Measurements from ENCODE around the gene LSM14B. TPM values are rescaled to one million over a fixed set of nuclear protein-coding genes. Genes with fewer than 3 reads are reported as not detected.

LSM14B gene
- total RNA-seq, 1 experiment from 2014 or later = 51.3 TPM

- DNase-seq (ENCODE audit: low read depth, low spot score) = no peak
- Histone ChIP-seq H3K27me3 (ENCODE audit: insufficient read depth, low read length) (no peaks in the 10 kb centered on the region), H3K9ac (ENCODE audit: low read length) (no peak overlapping the region), H3K4me1 (ENCODE audit: control insufficient read depth in 1 of 2, insufficient read depth in 2 of 2, low read length in 2 of 2) (peaks cover 5 to 9% of the 10 kb centered on the region in 2 experiments), H3K4me3 (replicated peaks in 1 of 2; ENCODE audit: low read depth in 1 of 2, low read length in 2 of 2) (no peak overlapping the region), H3K4me2 (ENCODE audit: low read length) (no peak overlapping the region), H3K9me3 (ENCODE audit: control insufficient read depth in 1 of 2, insufficient read depth in 1 of 2, low read depth in 1 of 2, low read length in 2 of 2) (no peaks in the 10 kb centered on the region), H2AFZ (ENCODE audit: low read depth, low read length, poor library complexity, severe bottlenecking) (no peak overlapping the region), H3K79me2 (ENCODE audit: insufficient read depth, low read length) (peaks cover 26% of the 10 kb centered on the region), H3K27ac (ENCODE audit: low read depth, low read length) (no peak overlapping the region), H4K20me1 (ENCODE audit: insufficient read depth) (no peaks in the 10 kb centered on the region; the same call in 1 of the 2 replicates), H3K9me2 (ENCODE audit: insufficient read depth) (no peaks in the 10 kb centered on the region), H3K36me3 (ENCODE audit: control insufficient read depth in 1 of 2, insufficient read depth in 2 of 2, low read length in 2 of 2) (peaks cover 48 to 50% of the 10 kb centered on the region in 2 experiments)
- ChIA-PET RAD21 (ENCODE audit: low non-redundant PET in 1 of 2, low total read pairs in 2 of 2, uncharacterized antibody in 2 of 2, unreplicated experiment in 2 of 2) (no interaction called here), POLR2A (no interaction called here), CTCF (interaction anchor here (1.6 kb wide), 1 partner anchor 8 kb away, joined by 4 read pairs; no protein-coding TSS in a partner anchor)
- no peak for ATAC-seq
- no TSS peak for BruUV-seq (replicated peaks)
- TF ChIP-seq SRF (IDR thresholded peaks at IDR 0.05; ENCODE audit: low read depth) (no peak), CTCF (IDR thresholded peaks at IDR 0.05 in 2 of 3, conservative IDR thresholded peaks at IDR 0.05 in 1 of 3; ENCODE audit: borderline replicate concordance in 1 of 3, insufficient read depth in 1 of 3, low read depth in 2 of 3, low read length in 2 of 3) (no peak), SP1 (IDR thresholded peaks at IDR 0.05; ENCODE audit: low read depth) (no peak), ATF3 (IDR thresholded peaks at IDR 0.05) (no peak), ZNF274 (IDR thresholded peaks at IDR 0.05; ENCODE audit: low read depth, low read length) (no peak), EZH2 (IDR thresholded peaks at IDR 0.05) (no peak)
- TF ChIP-seq, protein P1, sequence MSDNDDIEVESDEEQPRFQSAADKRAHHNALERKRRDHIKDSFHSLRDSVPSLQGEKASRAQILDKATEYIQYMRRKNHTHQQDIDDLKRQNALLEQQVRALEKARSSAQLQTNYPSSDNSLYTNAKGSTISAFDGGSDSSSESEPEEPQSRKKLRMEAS (IDR thresholded peaks at IDR 0.05) = no peak
- intact Hi-C loops (cut with micrococcal nuclease) = no loop called here
These were observed 5.5 kb downstream of the LSM14B start for GRCh38 chr20:62127799-62128198.

DNA sequence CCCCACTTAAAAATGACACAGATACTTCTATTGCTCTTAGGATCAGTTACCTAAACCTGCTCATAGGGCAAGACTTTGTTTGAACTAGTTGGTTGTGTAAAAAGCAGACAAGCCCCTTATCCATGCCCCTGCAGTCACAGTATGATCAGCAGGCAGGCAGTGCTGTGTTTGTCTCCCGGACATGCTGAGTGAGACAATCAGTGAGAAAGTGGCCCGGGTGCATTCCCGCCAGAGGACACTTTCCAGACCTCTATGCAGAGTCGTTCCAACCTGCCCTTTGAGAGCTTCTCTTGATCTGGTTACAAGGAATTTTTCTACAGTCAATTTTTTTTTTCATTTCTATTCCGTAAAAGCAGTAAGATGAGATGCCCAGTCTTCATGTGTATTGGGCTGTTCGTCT lies 6.2 kb downstream of the LSM14B start:
- H4K20me1 ChIP-seq (ENCODE audit: insufficient read depth) = no peaks in the 10 kb centered on the region; the same call in 1 of the 2 replicates
- peaks cover 25% of the 10 kb centered on the region for H3K79me2 ChIP-seq (ENCODE audit: insufficient read depth, low read length)
- no peak overlapping the region for H2AFZ ChIP-seq (ENCODE audit: low read depth, low read length, poor library complexity, severe bottlenecking)
- no peaks in the 10 kb centered on the region for H3K9me3 ChIP-seq (ENCODE audit: control insufficient read depth in 1 of 2, insufficient read depth in 1 of 2, low read depth in 1 of 2, low read length in 2 of 2)
- no peak overlapping the region for H3K9ac ChIP-seq (ENCODE audit: low read length)
- intact Hi-C loops (cut with micrococcal nuclease) = no loop called here
- no peak for ATAC-seq
- ChIA-PET CTCF (no interaction called here), RAD21 (ENCODE audit: low non-redundant PET in 1 of 2, low total read pairs in 2 of 2, uncharacterized antibody in 2 of 2, unreplicated experiment in 2 of 2) (no interaction called here), POLR2A (no interaction called here)
- no peak overlapping the region for H3K27ac ChIP-seq (ENCODE audit: low read depth, low read length)
- BruUV-seq (replicated peaks) = no TSS peak
- peaks cover 48 to 50% of the 10 kb centered on the region in 2 experiments for H3K36me3 ChIP-seq (ENCODE audit: control insufficient read depth in 1 of 2, insufficient read depth in 2 of 2, low read length in 2 of 2)
- no peak overlapping the region for H3K4me3 ChIP-seq (replicated peaks in 1 of 2; ENCODE audit: low read depth in 1 of 2, low read length in 2 of 2)
- TF ChIP-seq ATF3 (IDR thresholded peaks at IDR 0.05) (no peak), EZH2 (IDR thresholded peaks at IDR 0.05) (no peak), ZFX (IDR thresholded peaks at IDR 0.05) (no peak), RAD21 (IDR thresholded peaks at IDR 0.05; ENCODE audit: low read depth) (no peak), YY1 (IDR thresholded peaks at IDR 0.05; ENCODE audit: extremely low read depth, insufficient replicate concordance, low read depth, low read length) (no peak)
- TF ChIP-seq, protein P2, sequence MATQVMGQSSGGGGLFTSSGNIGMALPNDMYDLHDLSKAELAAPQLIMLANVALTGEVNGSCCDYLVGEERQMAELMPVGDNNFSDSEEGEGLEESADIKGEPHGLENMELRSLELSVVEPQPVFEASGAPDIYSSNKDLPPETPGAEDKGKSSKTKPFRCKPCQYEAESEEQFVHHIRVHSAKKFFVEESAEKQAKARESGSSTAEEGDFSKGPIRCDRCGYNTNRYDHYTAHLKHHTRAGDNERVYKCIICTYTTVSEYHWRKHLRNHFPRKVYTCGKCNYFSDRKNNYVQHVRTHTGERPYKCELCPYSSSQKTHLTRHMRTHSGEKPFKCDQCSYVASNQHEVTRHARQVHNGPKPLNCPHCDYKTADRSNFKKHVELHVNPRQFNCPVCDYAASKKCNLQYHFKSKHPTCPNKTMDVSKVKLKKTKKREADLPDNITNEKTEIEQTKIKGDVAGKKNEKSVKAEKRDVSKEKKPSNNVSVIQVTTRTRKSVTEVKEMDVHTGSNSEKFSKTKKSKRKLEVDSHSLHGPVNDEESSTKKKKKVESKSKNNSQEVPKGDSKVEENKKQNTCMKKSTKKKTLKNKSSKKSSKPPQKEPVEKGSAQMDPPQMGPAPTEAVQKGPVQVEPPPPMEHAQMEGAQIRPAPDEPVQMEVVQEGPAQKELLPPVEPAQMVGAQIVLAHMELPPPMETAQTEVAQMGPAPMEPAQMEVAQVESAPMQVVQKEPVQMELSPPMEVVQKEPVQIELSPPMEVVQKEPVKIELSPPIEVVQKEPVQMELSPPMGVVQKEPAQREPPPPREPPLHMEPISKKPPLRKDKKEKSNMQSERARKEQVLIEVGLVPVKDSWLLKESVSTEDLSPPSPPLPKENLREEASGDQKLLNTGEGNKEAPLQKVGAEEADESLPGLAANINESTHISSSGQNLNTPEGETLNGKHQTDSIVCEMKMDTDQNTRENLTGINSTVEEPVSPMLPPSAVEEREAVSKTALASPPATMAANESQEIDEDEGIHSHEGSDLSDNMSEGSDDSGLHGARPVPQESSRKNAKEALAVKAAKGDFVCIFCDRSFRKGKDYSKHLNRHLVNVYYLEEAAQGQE (IDR thresholded peaks at IDR 0.05; ENCODE audit: low read depth) = no peak
- no peak for DNase-seq (ENCODE audit: low read depth, low spot score)
- no peaks in the 10 kb centered on the region for H3K27me3 ChIP-seq (ENCODE audit: insufficient read depth, low read length)
- peaks cover 3 to 4% of the 10 kb centered on the region in 2 experiments for H3K4me1 ChIP-seq (ENCODE audit: control insufficient read depth in 1 of 2, insufficient read depth in 2 of 2, low read length in 2 of 2)
- no peaks in the 10 kb centered on the region for H3K9me2 ChIP-seq (ENCODE audit: insufficient read depth)
- H3K4me2 ChIP-seq (ENCODE audit: low read length) = no peak overlapping the region
